ENCODE data around the gene ELF3. TPM values are rescaled to one million over a fixed set of nuclear protein-coding genes. Genes with fewer than 3 reads are reported as not detected.

The ELF3 gene
- total RNA-seq, 4 donors from 2014 or later = 0.54 to 30.6 (median 0.74) TPM

- Histone ChIP-seq H3K9me3 (no peaks in the 10 kb centered on the region), H3K4me3 (no peak overlapping the region), H3K36me3 (no peaks in the 10 kb centered on the region), H3K4me1 (peaks cover 0 to 10% (median 0%) of the 10 kb centered on the region in 3 donors), H3K27ac (peak overlapping the region in 1 of 4 donors; percentile 24), H3K27me3 (no peaks in the 10 kb centered on the region)
- 66 to 83% methylated on average over 5 to 10 of the region's 20 CpGs for WGBS, 2 donors (ENCODE audit: low coverage in 1 of 2)
- peak; percentile 92 for ATAC-seq
- TF ChIP-seq CTCF (IDR thresholded peaks at IDR 0.05) = no peak
Observed at GRCh38 chr1:202034683-202035462, 24.5 kb downstream of the ELF3 start.

DNA sequence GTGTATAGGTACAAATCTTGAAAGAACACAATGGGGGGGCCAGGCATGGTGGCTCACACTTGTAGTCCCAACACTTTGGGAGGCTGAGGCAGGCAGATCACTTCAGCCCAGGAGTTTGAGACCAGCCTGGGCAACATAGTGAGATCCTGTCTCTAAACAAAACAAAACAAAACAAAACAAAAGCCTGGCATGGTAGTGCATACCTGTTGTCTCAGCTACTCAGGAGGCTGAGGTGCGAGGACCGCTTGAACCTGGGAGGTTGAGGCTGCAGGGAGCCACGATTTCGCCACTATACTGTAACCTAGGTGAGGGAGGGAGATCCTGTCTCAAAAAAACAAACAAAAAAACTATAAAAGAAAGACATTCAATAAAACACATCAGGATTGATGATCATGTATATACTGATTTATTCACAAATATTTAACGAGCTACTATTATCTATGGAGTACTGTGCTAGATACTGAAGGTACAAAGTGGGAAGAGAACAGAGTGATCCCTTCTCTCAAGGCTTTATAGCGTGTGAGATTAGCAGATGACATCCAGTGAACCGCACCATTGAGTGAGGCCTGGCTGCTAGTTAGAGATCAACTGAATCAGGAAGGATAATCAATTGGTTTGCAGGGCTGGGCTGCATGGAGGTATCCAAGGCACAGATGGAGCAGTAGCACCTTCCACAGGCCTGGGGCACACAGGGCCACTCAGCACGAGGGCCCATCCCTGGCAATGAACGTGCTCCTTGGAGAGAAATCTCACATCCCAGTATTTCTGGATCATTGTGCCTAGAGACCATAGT is 26.4 kb downstream of the ELF3 start:
- Histone ChIP-seq H3K27me3 (no peaks in the 10 kb centered on the region), H3K36me3 (no peaks in the 10 kb centered on the region), H3K4me1 (peaks cover 0 to 10% (median 0%) of the 10 kb centered on the region in 3 donors), H3K4me3 (no peak overlapping the region), H3K9me3 (no peaks in the 10 kb centered on the region), H3K27ac (no peak overlapping the region)
- no peak for ATAC-seq
- no peak for TF ChIP-seq POLR2AphosphoS5 (IDR thresholded peaks at IDR 0.05)
- TF ChIP-seq CTCF (IDR thresholded peaks at IDR 0.05) = no peak
- TF ChIP-seq POLR2A (IDR thresholded peaks at IDR 0.05) = no peak
- TF ChIP-seq EP300 (IDR thresholded peaks at IDR 0.05) = no peak
- WGBS, 2 donors (ENCODE audit: low coverage in 1 of 2) = 83 to 95% methylated on average over 7 to 9 of the region's 9 CpGs

- no peaks in the 10 kb centered on the region for H3K36me3 ChIP-seq
- no peak overlapping the region for H3K4me3 ChIP-seq
- WGBS, 2 donors (ENCODE audit: low coverage in 1 of 2) = 85 to 89% methylated on average over 3 to 4 of the region's 4 CpGs
- no peak for TF ChIP-seq POLR2AphosphoS5 (IDR thresholded peaks at IDR 0.05)
- TF ChIP-seq EP300 (IDR thresholded peaks at IDR 0.05) = no peak
- no peak for TF ChIP-seq POLR2A (IDR thresholded peaks at IDR 0.05)
- no peak for TF ChIP-seq CTCF (IDR thresholded peaks at IDR 0.05)
- H3K27me3 ChIP-seq = no peaks in the 10 kb centered on the region
- peaks cover 0 to 10% (median 0%) of the 10 kb centered on the region in 3 donors for H3K4me1 ChIP-seq
- no peaks in the 10 kb centered on the region for H3K9me3 ChIP-seq
- ATAC-seq = no peak
- no peak overlapping the region for H3K27ac ChIP-seq
Observed at GRCh38 chr1:202037706-202038296, 27.4 kb downstream of the ELF3 start.

DNA sequence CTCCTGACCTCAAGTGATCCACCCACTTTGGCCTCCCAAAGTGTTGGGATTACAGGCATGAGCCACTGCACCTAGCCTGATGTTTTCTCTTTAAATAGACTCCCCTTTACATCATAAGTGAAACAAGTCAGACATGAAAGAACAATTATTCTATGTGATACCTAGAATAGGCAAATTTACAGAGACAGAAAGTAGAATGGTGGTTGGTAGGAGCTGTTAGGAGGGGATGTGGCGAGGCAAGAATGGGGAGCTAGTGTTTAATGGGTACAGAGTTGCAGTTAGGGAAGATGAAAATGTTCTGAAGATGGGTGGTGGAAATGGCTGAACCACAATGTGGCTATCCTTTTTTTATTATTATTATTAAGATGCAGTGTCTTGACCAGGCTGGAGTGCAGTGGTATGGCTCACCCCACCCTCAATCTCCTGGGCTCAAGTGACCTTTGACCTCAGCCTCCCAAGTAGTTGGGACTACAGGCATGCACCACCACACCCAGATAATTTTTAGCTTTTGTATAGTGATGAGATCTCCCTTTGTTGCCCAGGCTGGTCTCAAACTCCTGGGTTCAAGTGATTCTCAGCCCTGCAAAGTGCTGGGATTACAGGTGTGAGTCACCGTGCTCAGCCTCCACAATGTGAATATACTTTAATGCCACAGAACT is 28.4 kb downstream of the ELF3 start:
- Histone ChIP-seq H3K27ac (no peak overlapping the region), H3K36me3 (no peaks in the 10 kb centered on the region), H3K9me3 (no peaks in the 10 kb centered on the region), H3K4me3 (no peak overlapping the region), H3K27me3 (no peaks in the 10 kb centered on the region), H3K4me1 (peaks cover 0 to 10% (median 0%) of the 10 kb centered on the region in 3 donors)
- no peak for ATAC-seq
- TF ChIP-seq CTCF (IDR thresholded peaks at IDR 0.05) (no peak), EP300 (IDR thresholded peaks at IDR 0.05) (no peak), POLR2A (IDR thresholded peaks at IDR 0.05) (no peak), POLR2AphosphoS5 (IDR thresholded peaks at IDR 0.05) (no peak)
- 81 to 100% methylated on average over 1 to 2 of the region's 2 CpGs for WGBS, 2 donors (ENCODE audit: low coverage in 1 of 2)
